Measurements from ENCODE around the gene LAMC1. TPM values are rescaled to one million over a fixed set of nuclear protein-coding genes. Genes with fewer than 3 reads are reported as not detected.

Gene LAMC1
- total RNA-seq, 2 donors from 2014 or later: 0.84 TPM; not detected in 1

GRCh38 chr1:183165456-183165855 is 142.2 kb downstream of the LAMC1 start:
- H3K4me3 Mint-ChIP-seq: no peak overlapping the region
- no peak overlapping the region for H3K27ac Mint-ChIP-seq
- H3K36me3 Mint-ChIP-seq (ENCODE audit: low read depth): no peaks in the 10 kb centered on the region
- H3K27me3 Mint-ChIP-seq: no peaks in the 10 kb centered on the region
- H3K4me1 Mint-ChIP-seq: no peaks in the 10 kb centered on the region
- no peak for ATAC-seq (replicated peaks)
- H3K9me3 Mint-ChIP-seq: no peaks in the 10 kb centered on the region

GRCh38 chr1:183166454-183166853 is 143.2 kb downstream of the LAMC1 start:
- no peak for ATAC-seq (replicated peaks)
- Mint-ChIP-seq H3K36me3 (ENCODE audit: low read depth) (no peaks in the 10 kb centered on the region), H3K27me3 (no peaks in the 10 kb centered on the region), H3K4me1 (no peaks in the 10 kb centered on the region), H3K4me3 (no peak overlapping the region), H3K27ac (no peak overlapping the region), H3K9me3 (no peaks in the 10 kb centered on the region)

- Mint-ChIP-seq H3K27me3 (peaks cover 3% of the 10 kb centered on the region), H3K4me1 (no peaks in the 10 kb centered on the region), H3K36me3 (ENCODE audit: low read depth) (no peaks in the 10 kb centered on the region), H3K27ac (no peak overlapping the region), H3K9me3 (no peaks in the 10 kb centered on the region), H3K4me3 (no peak overlapping the region)
- no peak for ATAC-seq (replicated peaks)
These were observed 144.5 kb downstream of the LAMC1 start for GRCh38 chr1:183167676-183168075.

- Mint-ChIP-seq H3K27ac (no peak overlapping the region), H3K4me3 (no peak overlapping the region), H3K9me3 (no peaks in the 10 kb centered on the region), H3K27me3 (peaks cover 3% of the 10 kb centered on the region), H3K4me1 (no peaks in the 10 kb centered on the region), H3K36me3 (ENCODE audit: low read depth) (no peaks in the 10 kb centered on the region)
- ATAC-seq (replicated peaks): no peak
These were observed 145.1 kb downstream of the LAMC1 start for GRCh38 chr1:183168308-183168707.

- Mint-ChIP-seq H3K27me3 (peaks cover 13% of the 10 kb centered on the region), H3K4me3 (no peak overlapping the region), H3K36me3 (ENCODE audit: low read depth) (no peaks in the 10 kb centered on the region), H3K27ac (no peak overlapping the region), H3K9me3 (no peaks in the 10 kb centered on the region), H3K4me1 (no peaks in the 10 kb centered on the region)
- no peak for ATAC-seq (replicated peaks)
These were observed 150.6 kb downstream of the LAMC1 start for GRCh38 chr1:183173828-183174227.

GRCh38 chr1:183175631-183176030 is 152.4 kb downstream of the LAMC1 start:
- Mint-ChIP-seq H3K9me3 (no peaks in the 10 kb centered on the region), H3K4me3 (no peak overlapping the region), H3K36me3 (ENCODE audit: low read depth) (no peaks in the 10 kb centered on the region), H3K4me1 (no peaks in the 10 kb centered on the region), H3K27me3 (peaks cover 13% of the 10 kb centered on the region), H3K27ac (no peak overlapping the region)
- ATAC-seq (replicated peaks): no peak

- no peak for ATAC-seq (replicated peaks)
- peaks cover 12% of the 10 kb centered on the region for H3K27me3 Mint-ChIP-seq
- no peak overlapping the region for H3K27ac Mint-ChIP-seq
- H3K4me3 Mint-ChIP-seq: no peak overlapping the region
- no peaks in the 10 kb centered on the region for H3K4me1 Mint-ChIP-seq
- no peaks in the 10 kb centered on the region for H3K9me3 Mint-ChIP-seq
- no peaks in the 10 kb centered on the region for H3K36me3 Mint-ChIP-seq (ENCODE audit: low read depth)
These were observed 155.3 kb downstream of the LAMC1 start for GRCh38 chr1:183178545-183178944.

- no peaks in the 10 kb centered on the region for H3K4me1 Mint-ChIP-seq
- H3K27me3 Mint-ChIP-seq: peaks cover 10% of the 10 kb centered on the region
These were observed 155.8 kb downstream of the LAMC1 start for GRCh38 chr1:183179033-183179432.

GRCh38 chr1:183180218-183180617 is 157.0 kb downstream of the LAMC1 start:
- H3K36me3 Mint-ChIP-seq (ENCODE audit: low read depth): no peaks in the 10 kb centered on the region
- H3K4me3 Mint-ChIP-seq: no peak overlapping the region
- H3K27me3 Mint-ChIP-seq: peaks cover 6% of the 10 kb centered on the region
- ATAC-seq (replicated peaks): no peak
- no peaks in the 10 kb centered on the region for H3K4me1 Mint-ChIP-seq
- no peaks in the 10 kb centered on the region for H3K9me3 Mint-ChIP-seq
- no peak overlapping the region for H3K27ac Mint-ChIP-seq

More at GRCh38 chr1:183179033-183179432, 155.8 kb downstream of the LAMC1 start:
- H3K36me3 Mint-ChIP-seq (ENCODE audit: low read depth): no peaks in the 10 kb centered on the region
- no peaks in the 10 kb centered on the region for H3K9me3 Mint-ChIP-seq
- ATAC-seq (replicated peaks): no peak
- H3K4me3 Mint-ChIP-seq: no peak overlapping the region
- no peak overlapping the region for H3K27ac Mint-ChIP-seq

- peak; percentile 76 for ATAC-seq (replicated peaks)
- Mint-ChIP-seq H3K27ac (no peak overlapping the region), H3K27me3 (peaks cover 9% of the 10 kb centered on the region), H3K36me3 (ENCODE audit: low read depth) (no peaks in the 10 kb centered on the region), H3K4me1 (no peaks in the 10 kb centered on the region), H3K4me3 (no peak overlapping the region), H3K9me3 (no peaks in the 10 kb centered on the region)
These were observed 157.4 kb downstream of the LAMC1 start for GRCh38 chr1:183180634-183181056.

- no peaks in the 10 kb centered on the region for H3K4me1 Mint-ChIP-seq
- ATAC-seq (replicated peaks): peak; percentile 86
- H3K27ac Mint-ChIP-seq: no peak within 1 kb of the TSS
- H3K4me3 Mint-ChIP-seq: no peak within 1 kb of the TSS
- H3K36me3 Mint-ChIP-seq (ENCODE audit: low read depth): no peaks in the 10 kb centered on the region
- no peaks in the 10 kb centered on the region for H3K9me3 Mint-ChIP-seq
- peaks cover 27% of the 10 kb centered on the region for H3K27me3 Mint-ChIP-seq
These were observed 162.8 kb downstream of the LAMC1 start, which contains the start of gene LAMC2 for GRCh38 chr1:183185941-183186490. LAMC2 (plus strand) TSS chr1:183186264; CDS start chr1:183186353, 89 bp downstream.

- H3K36me3 Mint-ChIP-seq (ENCODE audit: low read depth): no peaks in the 10 kb centered on the region
- ATAC-seq (replicated peaks): no peak
- H3K9me3 Mint-ChIP-seq: no peaks in the 10 kb centered on the region
- peaks cover 27% of the 10 kb centered on the region for H3K27me3 Mint-ChIP-seq
- no peaks in the 10 kb centered on the region for H3K4me1 Mint-ChIP-seq
- H3K27ac Mint-ChIP-seq: no peak overlapping the region
- H3K4me3 Mint-ChIP-seq: no peak overlapping the region
These were observed 163.6 kb downstream of the LAMC1 start for GRCh38 chr1:183186841-183187240.

GRCh38 chr1:183188240-183188639 is 165.0 kb downstream of the LAMC1 start:
- no peaks in the 10 kb centered on the region for H3K9me3 Mint-ChIP-seq
- H3K27me3 Mint-ChIP-seq: peaks cover 27% of the 10 kb centered on the region
- no peak overlapping the region for H3K27ac Mint-ChIP-seq
- no peaks in the 10 kb centered on the region for H3K4me1 Mint-ChIP-seq
- H3K36me3 Mint-ChIP-seq (ENCODE audit: low read depth): no peaks in the 10 kb centered on the region
- ATAC-seq (replicated peaks): no peak
- no peak overlapping the region for H3K4me3 Mint-ChIP-seq

- H3K4me1 Mint-ChIP-seq: peaks cover 7% of the 10 kb centered on the region
- no peaks in the 10 kb centered on the region for H3K36me3 Mint-ChIP-seq (ENCODE audit: low read depth)
- no peak overlapping the region for H3K27ac Mint-ChIP-seq
- H3K9me3 Mint-ChIP-seq: no peaks in the 10 kb centered on the region
- no peak for ATAC-seq (replicated peaks)
- no peak overlapping the region for H3K4me3 Mint-ChIP-seq
- H3K27me3 Mint-ChIP-seq: peaks cover 12% of the 10 kb centered on the region
These were observed 168.6 kb downstream of the LAMC1 start for GRCh38 chr1:183191833-183192232.

- no peak overlapping the region for H3K4me3 Mint-ChIP-seq
- peaks cover 7% of the 10 kb centered on the region for H3K4me1 Mint-ChIP-seq
- H3K9me3 Mint-ChIP-seq: no peaks in the 10 kb centered on the region
- peaks cover 8% of the 10 kb centered on the region for H3K27me3 Mint-ChIP-seq
- H3K27ac Mint-ChIP-seq: no peak overlapping the region
- no peak for ATAC-seq (replicated peaks)
- H3K36me3 Mint-ChIP-seq (ENCODE audit: low read depth): no peaks in the 10 kb centered on the region
These were observed 170.8 kb downstream of the LAMC1 start for GRCh38 chr1:183193963-183194525.

Data from activated T-helper 17 cell treated with anti-CD3 and anti-CD28 coated beads, Interleukin-2, amount 50 U/mL, for 72 hours (primary cell).